GM12878 (cell line): ENCODE data around the gene GRIN3A.

Experiments
- ATF7 ChIP-seq: fragments of 450-650 bp; IDR thresholded peaks from 2 replicates; pipeline ENCODE4 v1.6.1; 2016; ENCODE audit warnings: low read depth, mild to moderate bottlenecking
- CEBPZ ChIP-seq: fragments of 150-350 bp; IDR thresholded peaks from 2 replicates; pipeline ENCODE4 v1.6.1; 2016; ENCODE audit warnings: low read depth, low read length
- CREB1 ChIP-seq: IDR thresholded peaks from 2 replicates; pipeline ENCODE4 v1.6.1; 2012; ENCODE audit warnings: low read depth, mild to moderate bottlenecking, inconsistent platforms
- CTCF ChIP-seq, 3 experiments: IDR thresholded peaks in 2 of 3; conservative IDR thresholded peaks in 1 of 3; 2 replicates each; pipeline ENCODE4 v1.5.1; 2011; ENCODE audit warnings: low read depth in 3 of 3, low read length in 3 of 3, mild to moderate bottlenecking in 3 of 3, control low read depth in 2 of 3, moderate library complexity in 2 of 3, inconsistent platforms in 1 of 3, mixed read lengths in 1 of 3; ENCODE audit not compliant: control insufficient read depth in 2 of 3, insufficient read depth in 1 of 3; ENCODE audit errors: extremely low read depth in 1 of 3
- ESRRA ChIP-seq: IDR thresholded peaks from 2 replicates; pipeline ENCODE4 v1.6.1; 2012; ENCODE audit warnings: mild to moderate bottlenecking, low read length, improper control_type of control experiment
- ETV6 ChIP-seq, 2 experiments: fragments of 450-650 bp in 1 of 2; IDR thresholded peaks in 1 of 2; conservative IDR thresholded peaks in 1 of 2; 2 replicates each; pipeline ENCODE4 v1.6.1; 2014; ENCODE audit warnings: antibody characterized with exemption in 1 of 2, borderline replicate concordance in 1 of 2, low read depth in 1 of 2, mild to moderate bottlenecking in 1 of 2, moderate library complexity in 1 of 2
- EZH2 ChIP-seq: IDR thresholded peaks from 2 replicates; pipeline ENCODE4 v1.6.1; 2012; ENCODE audit warnings: low read depth, mild to moderate bottlenecking, control low read depth, inconsistent platforms, low read length, borderline replicate concordance; ENCODE audit not compliant: control insufficient read depth
- FOXK2 ChIP-seq: fragments of 450-650 bp; IDR thresholded peaks from 2 replicates; pipeline ENCODE4 v1.6.1; 2017; ENCODE audit warnings: mild to moderate bottlenecking, moderate library complexity
- RAD51 ChIP-seq: fragments of 450-650 bp; IDR thresholded peaks from 2 replicates; pipeline ENCODE4 v1.6.1; 2016; ENCODE audit warnings: moderate library complexity, mild to moderate bottlenecking, inconsistent platforms
- RBBP5 ChIP-seq: fragments of 200-600 bp; sonication (generic); conservative IDR thresholded peaks from 2 replicates; pipeline ENCODE4 v1.6.1; 2016
- RELA ChIP-seq: fragments of 450-650 bp; IDR thresholded peaks from 2 replicates; pipeline ENCODE4 v1.8.0; 2014; ENCODE audit warnings: borderline replicate concordance; ENCODE audit not compliant: partially characterized antibody
- TAF1 ChIP-seq: IDR thresholded peaks from 2 replicates; pipeline ENCODE4 v1.6.1; 2011; ENCODE audit warnings: mild to moderate bottlenecking, low read depth, low read length, borderline replicate concordance

- TF ChIP-seq RAD51 (no peak), ETV6 (conservative IDR thresholded peaks at IDR 0.05 in 1 of 2, IDR thresholded peaks at IDR 0.05 in 1 of 2; ENCODE audit: borderline replicate concordance in 1 of 2, low read depth in 1 of 2) (no peak), FOXK2 (no peak), CTCF (IDR thresholded peaks at IDR 0.05 in 2 of 3, conservative IDR thresholded peaks at IDR 0.05 in 1 of 3; ENCODE audit: control insufficient read depth in 2 of 3, extremely low read depth in 1 of 3, insufficient read depth in 1 of 3, low read depth in 3 of 3, low read length in 3 of 3) (no peak), CEBPZ (no peak), RBBP5 (no peak), RELA (no peak), EZH2 (no peak), CREB1 (no peak), ESRRA (no peak), ATF7 (no peak), TAF1 (no peak)
Observed at GRCh38 chr9:101574731-101575333, 163.6 kb downstream of the GRIN3A start.
